Activated CD8-positive, alpha-beta memory T cell treated with anti-CD3 and anti-CD28 coated beads, Interleukin-2, amount 50 U/mL, for 48 hours (primary cell): ENCODE data around the gene PRDM9.

ENCODE experiments used
- DNase-seq: peaks from one replicate; pipeline ENCODE4 v3.0.0-alpha.2; 2020

The PRDM9 gene

GRCh38 chr5:23528677-23529076 lies 21.3 kb downstream of the PRDM9 start:
- DNase-seq, result no peak

- DNase-seq, result no peak
These were observed 23.2 kb downstream of the PRDM9 start for GRCh38 chr5:23530571-23530970.

- DNase-seq, result no peak
These were observed 63.6 kb downstream of the PRDM9 start for GRCh38 chr5:23571059-23571458.
